WTC11 (cell line): ENCODE data around the gene NHSL2. TPM values are rescaled to one million over a fixed set of nuclear protein-coding genes. Genes with fewer than 3 reads are reported as not detected.
A peak's percentile ranks its signal among the peaks of the same experiment; 100 is the strongest.

ENCODE experiments used
- ATAC-seq: fragments of 200-7000 bp; cut with Tn5 transposase; 2 replicates; pipeline ENCODE4 v1.10.0; 2021; ENCODE audit warnings: mild to moderate bottlenecking, moderate library complexity
- CTCF ChIA-PET: fragments of 300-600 bp; sonication (Branson Sonifier 250); formaldehyde crosslinking; loops from one replicate; lab custom pipeline; 2021; ENCODE audit warnings: antibody characterized with exemption; lab: Charles Lee
- POLR2A ChIA-PET: fragments of 350-600 bp; sonication (Branson Sonifier 250); formaldehyde crosslinking; loops from one replicate; lab custom pipeline; 2021; ENCODE audit warnings: antibody characterized with exemption; lab: Charles Lee
- DNase-seq: peaks from one replicate; pipeline ENCODE4 v3.0.0; 2021; ENCODE audit warnings: low spot score
- H3K27ac Mint-ChIP-seq: 2 replicates; pipeline ENCODE4 v1.8.0; 2021; ENCODE audit warnings: mixed read lengths
- H3K27me3 Mint-ChIP-seq: 2 replicates; pipeline ENCODE4 v1.8.0; 2021; ENCODE audit warnings: low read depth, mild to moderate bottlenecking, moderate library complexity, mixed read lengths
- H3K36me3 Mint-ChIP-seq: 2 replicates; pipeline ENCODE4 v1.8.0; 2021; ENCODE audit warnings: mixed read lengths
- H3K4me1 Mint-ChIP-seq: 2 replicates; pipeline ENCODE4 v1.8.0; 2022; ENCODE audit warnings: mixed read lengths
- H3K4me3 Mint-ChIP-seq: 2 replicates; pipeline ENCODE4 v1.8.0; 2021; ENCODE audit warnings: mild to moderate bottlenecking, moderate library complexity, mixed read lengths
- H3K9me3 Mint-ChIP-seq: 2 replicates; pipeline ENCODE4 v1.8.0; 2021; ENCODE audit warnings: mixed read lengths
- ATF3 ChIP-seq: sonication (generic); formaldehyde crosslinking; conservative IDR thresholded peaks from 2 replicates; pipeline ENCODE4 v1.8.1; 2022; ENCODE audit warnings: mild to moderate bottlenecking, missing genetic modification reagents
- ATF6 ChIP-seq: sonication (generic); formaldehyde crosslinking; IDR thresholded peaks from 2 replicates; pipeline ENCODE4 v1.8.1; 2023; ENCODE audit warnings: mild to moderate bottlenecking, missing genetic modification reagents
- ESRRA ChIP-seq: sonication (generic); formaldehyde crosslinking; IDR thresholded peaks from 2 replicates; pipeline ENCODE4 v1.8.1; 2022; ENCODE audit warnings: mild to moderate bottlenecking, missing genetic modification reagents, borderline replicate concordance
- FOXK1 ChIP-seq: sonication (generic); formaldehyde crosslinking; IDR thresholded peaks from 2 replicates; pipeline ENCODE4 v1.8.0; 2022; ENCODE audit warnings: mild to moderate bottlenecking, moderate library complexity, missing genetic modification reagents
- FOXP1 ChIP-seq: sonication (generic); formaldehyde crosslinking; IDR thresholded peaks from 2 replicates; pipeline ENCODE4 v1.8.0; 2022; ENCODE audit warnings: missing genetic modification reagents, mild to moderate bottlenecking, moderate library complexity, borderline replicate concordance
- GABPB1 ChIP-seq: sonication (generic); formaldehyde crosslinking; IDR thresholded peaks from 2 replicates; pipeline ENCODE4 v1.8.1; 2023; ENCODE audit warnings: mild to moderate bottlenecking, missing genetic modification reagents
- GTF2I ChIP-seq: fragments of 250-450 bp; sonication (Bioruptor Pico); conservative IDR thresholded peaks from 2 replicates; pipeline ENCODE4 v1.4.0; 2021; ENCODE audit warnings: mild to moderate bottlenecking
- HMGXB4 ChIP-seq: sonication (generic); formaldehyde crosslinking; IDR thresholded peaks from 2 replicates; pipeline ENCODE4 v1.8.1; 2023; ENCODE audit warnings: mild to moderate bottlenecking, moderate library complexity, missing genetic modification reagents
- KAT7 ChIP-seq: sonication (generic); formaldehyde crosslinking; IDR thresholded peaks from 2 replicates; pipeline ENCODE4 v1.8.1; 2023; ENCODE audit warnings: missing genetic modification reagents, mild to moderate bottlenecking, borderline replicate concordance
- NR3C1 ChIP-seq: sonication (generic); formaldehyde crosslinking; conservative IDR thresholded peaks from 2 replicates; pipeline ENCODE4 v1.8.1; 2023; ENCODE audit warnings: low read depth, mild to moderate bottlenecking, missing genetic modification reagents
- RORB ChIP-seq: fragments of 250-450 bp; sonication (Bioruptor Pico); IDR thresholded peaks from 2 replicates; pipeline ENCODE4 v1.9.0; 2021; ENCODE audit warnings: mild to moderate bottlenecking
- TEAD4 ChIP-seq: sonication (generic); formaldehyde crosslinking; IDR thresholded peaks from 2 replicates; pipeline ENCODE4 v1.8.0; 2022; ENCODE audit warnings: mild to moderate bottlenecking, missing genetic modification reagents
- ZNF219 ChIP-seq: sonication (generic); formaldehyde crosslinking; IDR thresholded peaks from 2 replicates; pipeline ENCODE4 v1.8.0; 2023; ENCODE audit warnings: missing genetic modification reagents, mild to moderate bottlenecking, borderline replicate concordance
- ZNF317 ChIP-seq: sonication (generic); formaldehyde crosslinking; IDR thresholded peaks from 2 replicates; pipeline ENCODE4 v1.8.1; 2023; ENCODE audit warnings: low read depth, mild to moderate bottlenecking, moderate library complexity, missing genetic modification reagents, borderline replicate concordance
- total RNA-seq: library from RNA; stranded (reverse); gene quantifications from 3 replicates; pipeline ENCODE4 v1.2.3, GENCODE V29; 2021
- TF ChIP-seq, protein P1 (sequence below): fragments of 250-450 bp; sonication (Bioruptor Pico); IDR thresholded peaks from 2 replicates; pipeline ENCODE4 v2.1.2; 2022; ENCODE audit warnings: mild to moderate bottlenecking, moderate library complexity
- TF ChIP-seq, protein P2 (sequence below): sonication (generic); formaldehyde crosslinking; IDR thresholded peaks from 2 replicates; pipeline ENCODE4 v1.8.1; 2023; ENCODE audit warnings: mild to moderate bottlenecking, missing genetic modification reagents, moderate library complexity
- TF ChIP-seq, protein P3 (sequence below): sonication (generic); formaldehyde crosslinking; IDR thresholded peaks from 2 replicates; pipeline ENCODE4 v1.8.1; 2023; ENCODE audit warnings: mild to moderate bottlenecking, missing genetic modification reagents, moderate library complexity
- TF ChIP-seq, protein P4 (sequence below): sonication (generic); formaldehyde crosslinking; IDR thresholded peaks from 2 replicates; pipeline ENCODE4 v1.8.0; 2022; ENCODE audit warnings: mild to moderate bottlenecking, missing genetic modification reagents

NHSL2 gene
- total RNA-seq, 1 experiment from 2014 or later = 7.9 TPM

DNA sequence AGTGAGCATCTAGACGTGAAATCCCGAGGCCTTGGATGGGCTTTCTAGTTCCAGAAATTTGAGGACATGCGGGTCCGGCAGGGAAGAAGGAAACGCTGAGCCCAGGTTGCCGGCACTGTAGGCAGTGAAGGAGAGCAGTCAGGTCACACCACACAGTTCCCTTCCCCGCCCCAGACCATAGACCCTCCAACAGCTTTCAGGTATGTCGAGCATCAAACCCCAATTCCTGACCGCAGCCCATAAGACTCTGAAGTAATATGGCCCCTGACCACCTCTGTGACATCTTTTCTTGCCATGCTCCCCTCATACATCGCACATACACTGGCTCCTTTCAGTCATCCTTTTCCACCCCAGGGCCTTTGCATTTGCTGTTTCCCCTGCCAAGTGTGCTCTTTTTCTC lies 198.0 kb downstream of the NHSL2 start (continued):
- no peak for TF ChIP-seq GABPB1 (CRISPR knock-in tag)
- TF ChIP-seq NR3C1 = no peak
- no peak for TF ChIP-seq ATF6 (CRISPR knock-in tag)
- no peak for TF ChIP-seq FOXP1
- no peak for TF ChIP-seq KAT7 (CRISPR knock-in tag)
- TF ChIP-seq ZNF219 (CRISPR knock-in tag) = no peak
- TF ChIP-seq, protein P1, sequence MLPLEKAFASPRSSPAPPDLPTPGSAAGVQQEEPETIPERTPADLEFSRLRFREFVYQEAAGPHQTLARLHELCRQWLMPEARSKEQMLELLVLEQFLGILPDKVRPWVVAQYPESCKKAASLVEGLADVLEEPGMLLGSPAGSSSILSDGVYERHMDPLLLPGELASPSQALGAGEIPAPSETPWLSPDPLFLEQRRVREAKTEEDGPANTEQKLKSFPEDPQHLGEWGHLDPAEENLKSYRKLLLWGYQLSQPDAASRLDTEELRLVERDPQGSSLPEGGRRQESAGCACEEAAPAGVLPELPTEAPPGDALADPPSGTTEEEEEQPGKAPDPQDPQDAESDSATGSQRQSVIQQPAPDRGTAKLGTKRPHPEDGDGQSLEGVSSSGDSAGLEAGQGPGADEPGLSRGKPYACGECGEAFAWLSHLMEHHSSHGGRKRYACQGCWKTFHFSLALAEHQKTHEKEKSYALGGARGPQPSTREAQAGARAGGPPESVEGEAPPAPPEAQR = no peak

- no peaks in the 10 kb centered on the region for H3K9me3 Mint-ChIP-seq
- POLR2A ChIA-PET = no interaction called here
- DNase-seq = no peak
- ATAC-seq = peak; percentile 46
- no peak for TF ChIP-seq ATF3
- TF ChIP-seq, protein P2, sequence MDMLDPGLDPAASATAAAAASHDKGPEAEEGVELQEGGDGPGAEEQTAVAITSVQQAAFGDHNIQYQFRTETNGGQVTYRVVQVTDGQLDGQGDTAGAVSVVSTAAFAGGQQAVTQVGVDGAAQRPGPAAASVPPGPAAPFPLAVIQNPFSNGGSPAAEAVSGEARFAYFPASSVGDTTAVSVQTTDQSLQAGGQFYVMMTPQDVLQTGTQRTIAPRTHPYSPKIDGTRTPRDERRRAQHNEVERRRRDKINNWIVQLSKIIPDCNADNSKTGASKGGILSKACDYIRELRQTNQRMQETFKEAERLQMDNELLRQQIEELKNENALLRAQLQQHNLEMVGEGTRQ (CRISPR knock-in tag) = no peak
- TF ChIP-seq, protein P3, sequence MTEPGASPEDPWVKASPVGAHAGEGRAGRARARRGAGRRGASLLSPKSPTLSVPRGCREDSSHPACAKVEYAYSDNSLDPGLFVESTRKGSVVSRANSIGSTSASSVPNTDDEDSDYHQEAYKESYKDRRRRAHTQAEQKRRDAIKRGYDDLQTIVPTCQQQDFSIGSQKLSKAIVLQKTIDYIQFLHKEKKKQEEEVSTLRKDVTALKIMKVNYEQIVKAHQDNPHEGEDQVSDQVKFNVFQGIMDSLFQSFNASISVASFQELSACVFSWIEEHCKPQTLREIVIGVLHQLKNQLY (CRISPR knock-in tag) = no peak
- TF ChIP-seq, protein P4, sequence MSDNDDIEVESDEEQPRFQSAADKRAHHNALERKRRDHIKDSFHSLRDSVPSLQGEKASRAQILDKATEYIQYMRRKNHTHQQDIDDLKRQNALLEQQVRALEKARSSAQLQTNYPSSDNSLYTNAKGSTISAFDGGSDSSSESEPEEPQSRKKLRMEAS (CRISPR knock-in tag) = no peak
- no peak for TF ChIP-seq FOXK1 (CRISPR knock-in tag)
- TF ChIP-seq RORB (CRISPR knock-in tag) = no peak
- no peak for TF ChIP-seq HMGXB4 (CRISPR knock-in tag)
- no peak for TF ChIP-seq ESRRA (CRISPR knock-in tag)
- no peak for TF ChIP-seq ZNF317 (CRISPR knock-in tag)
- TF ChIP-seq TEAD4 (CRISPR knock-in tag) = no peak
- no peak for TF ChIP-seq FOXP1
- TF ChIP-seq GTF2I (CRISPR knock-in tag) = no peak
- TF ChIP-seq, all 79 proteins: peak for 0
- no peak overlapping the region for H3K27ac Mint-ChIP-seq
- H3K27me3 Mint-ChIP-seq = no peaks in the 10 kb centered on the region
- peaks cover 34% of the 10 kb centered on the region for H3K4me1 Mint-ChIP-seq
- no peaks in the 10 kb centered on the region for H3K36me3 Mint-ChIP-seq
- CTCF ChIA-PET = no interaction called here
- no peak overlapping the region for H3K4me3 Mint-ChIP-seq
These were observed 199.6 kb downstream of the NHSL2 start for GRCh38 chrX:72110051-72110875.
